Right lobe of liver (tissue), 4 donors: ENCODE results near the gene MRPL20.

Experiments
- CTCF ChIP-seq, 4 donors: fragments of 200-600 bp in 3 of 4; fragments of 450-650 bp in 1 of 4; IDR thresholded peaks; one replicate each; pipeline versions ENCODE4 v1.5.1 to v1.8.0; 2016 to 2022; ENCODE audit warnings: antibody characterized with exemption in 4 of 4, mild to moderate bottlenecking in 2 of 4
- POLR2A ChIP-seq: fragments of 450-650 bp; IDR thresholded peaks from one replicate; pipeline ENCODE4 v1.6.1; 2017; ENCODE audit warnings: antibody characterized with exemption, mild to moderate bottlenecking
- donor health status: DM: no; HTN: no; CAD: no.
- donor health status: DM: no; HTN: no; CAD: no.
- donor health status: DM: no; HTN: yes; CAD: no.

DNA sequence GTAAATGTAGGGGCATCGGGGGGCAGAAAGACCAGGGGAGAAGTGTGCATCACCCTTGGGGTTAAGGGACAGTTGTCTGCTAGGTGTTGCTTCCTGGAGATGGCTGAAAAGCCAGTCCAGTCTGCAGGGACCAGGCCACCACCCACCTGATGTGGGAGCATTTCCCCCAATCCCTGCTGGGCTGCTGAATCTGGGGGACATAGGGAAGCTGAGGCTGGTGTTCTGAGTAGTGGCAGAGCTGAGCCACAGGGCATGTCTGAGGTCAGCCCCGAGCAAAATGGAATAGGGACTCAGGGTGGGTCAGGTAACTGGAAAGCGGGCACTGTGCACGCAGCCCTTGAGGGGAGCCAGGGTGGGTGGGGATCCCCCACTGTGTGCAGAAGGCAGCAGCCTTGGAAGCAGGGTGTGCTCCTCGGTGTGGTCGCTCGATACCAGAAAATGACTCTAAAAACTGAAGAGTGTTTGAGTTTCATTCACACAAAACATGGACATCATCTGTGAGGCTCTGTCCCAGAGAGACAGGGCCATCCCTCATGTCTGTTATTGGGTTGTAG lies 5.6 kb downstream of the MRPL20 start:
- TF ChIP-seq POLR2A = no peak
- no peak for TF ChIP-seq CTCF (IDR thresholded peaks at IDR 0.05)
